Measurements from ENCODE around the gene LHX3. TPM values are rescaled to one million over a fixed set of nuclear protein-coding genes. Genes with fewer than 3 reads are reported as not detected.

LHX3 gene
- total RNA-seq, 2 experiments from 2014 or later = 0.16 TPM; not detected in 1

GRCh38 chr9:136149337-136149736 lies 55.6 kb downstream of the LHX3 start:
- Mint-ChIP-seq H3K27me3 (ENCODE audit: low read depth) (no peaks in the 10 kb centered on the region), H3K27ac (no peak overlapping the region), H3K4me1 (ENCODE audit: low read depth) (no peaks in the 10 kb centered on the region), H3K36me3 (ENCODE audit: low read depth) (no peaks in the 10 kb centered on the region), H3K4me3 (no peak overlapping the region), H3K9me3 (ENCODE audit: insufficient read depth) (no peaks in the 10 kb centered on the region)
- POLR2A ChIA-PET = no interaction called here
- CTCF ChIA-PET = no interaction called here
- no peak for DNase-seq
- ATAC-seq = no peak

- no peak overlapping the region for H3K27ac Mint-ChIP-seq
- H3K4me1 Mint-ChIP-seq (ENCODE audit: low read depth) = no peaks in the 10 kb centered on the region
- ATAC-seq (no peak), DNase-seq (no peak)
- ChIA-PET POLR2A (no interaction called here), CTCF (no interaction called here)
- no peaks in the 10 kb centered on the region for H3K9me3 Mint-ChIP-seq (ENCODE audit: insufficient read depth)
- H3K27me3 Mint-ChIP-seq (ENCODE audit: low read depth) = no peaks in the 10 kb centered on the region
- H3K36me3 Mint-ChIP-seq (ENCODE audit: low read depth) = no peaks in the 10 kb centered on the region
- H3K4me3 Mint-ChIP-seq = no peak overlapping the region
These were observed 56.2 kb downstream of the LHX3 start for GRCh38 chr9:136148766-136149165.

- ATAC-seq = no peak
- CTCF ChIA-PET = no interaction called here
- Mint-ChIP-seq H3K27me3 (ENCODE audit: low read depth) (no peaks in the 10 kb centered on the region), H3K9me3 (ENCODE audit: insufficient read depth) (no peaks in the 10 kb centered on the region), H3K4me3 (no peak overlapping the region), H3K4me1 (ENCODE audit: low read depth) (no peaks in the 10 kb centered on the region), H3K27ac (no peak overlapping the region), H3K36me3 (ENCODE audit: low read depth) (no peaks in the 10 kb centered on the region)
- no peak for DNase-seq
- POLR2A ChIA-PET = no interaction called here
These were observed 56.8 kb downstream of the LHX3 start for GRCh38 chr9:136147890-136148714.

- CTCF ChIA-PET = no interaction called here
- no peak overlapping the region for H3K4me3 Mint-ChIP-seq
These were observed 57.7 kb downstream of the LHX3 start for GRCh38 chr9:136147038-136147889.

More at GRCh38 chr9:136147038-136147889, 57.7 kb downstream of the LHX3 start:
- no peaks in the 10 kb centered on the region for H3K36me3 Mint-ChIP-seq (ENCODE audit: low read depth)
- H3K9me3 Mint-ChIP-seq (ENCODE audit: insufficient read depth) = no peaks in the 10 kb centered on the region
- no peaks in the 10 kb centered on the region for H3K27me3 Mint-ChIP-seq (ENCODE audit: low read depth)
- no peaks in the 10 kb centered on the region for H3K4me1 Mint-ChIP-seq (ENCODE audit: low read depth)
- DNase-seq = no peak
- POLR2A ChIA-PET = no interaction called here
- ATAC-seq = no peak
- H3K27ac Mint-ChIP-seq = no peak overlapping the region

Other genes starting within 250 kb of the LHX3 start
- gene UBAC1, start 243.8 kb downstream of the LHX3 start, total RNA-seq = 10 to 100 TPM; 29.3 to 31.9 TPM
- gene NACC2, start 109.8 kb downstream of the LHX3 start, total RNA-seq = 1 to 10 TPM; 5.6 to 6.4 TPM
- 10 to 100 TPM; 56.5 to 57.0 TPM for gene TMEM250, start 86.3 kb downstream of the LHX3 start, total RNA-seq
- gene QSOX2, start 40.7 kb upstream of the LHX3 start, total RNA-seq = 10 to 100 TPM; 11.4 to 12.6 TPM
- not detected for gene CCDC187, start 99.0 kb upstream of the LHX3 start, total RNA-seq
- 1 to 10 TPM; 1.8 to 2.3 TPM for gene GPSM1, start 122.4 kb upstream of the LHX3 start, total RNA-seq
- 10 to 100 TPM; 20.4 to 21.6 TPM for gene DNLZ, start 158.6 kb upstream of the LHX3 start, total RNA-seq
- 1 to 10 TPM; 1.3 to 1.4 TPM for gene CARD9, start 168.5 kb upstream of the LHX3 start, total RNA-seq
- gene SNAPC4, start 195.0 kb upstream of the LHX3 start, total RNA-seq = 1 to 10 TPM; 9.5 to 9.6 TPM
- 10 to 100 TPM; 52.8 to 54.3 TPM for gene ENTR1, start 205.5 kb upstream of the LHX3 start, total RNA-seq
- 10 to 100 TPM; 56.5 to 57.5 TPM for gene PMPCA, start 205.5 kb upstream of the LHX3 start, total RNA-seq
- gene INPP5E, start 234.7 kb upstream of the LHX3 start, total RNA-seq = 10 to 100 TPM; 16.8 to 18.2 TPM